Measurements from ENCODE around the gene PHAF1. TPM values are rescaled to one million over a fixed set of nuclear protein-coding genes. Genes with fewer than 3 reads are reported as not detected.

PHAF1 gene
- total RNA-seq, 1 donor from 2014 or later, result 10.4 TPM

GRCh38 chr16:67191411-67191994, 81.8 kb downstream of the PHAF1 start:
- Histone ChIP-seq H3K27me3 (ENCODE audit: low read depth) (no peaks in the 10 kb centered on the region), H3K4me3 (peak overlapping the region; percentile 86), H3K4me1 (peaks cover 42% of the 10 kb centered on the region), H3K9me3 (replicated peaks) (no peaks in the 10 kb centered on the region), H3K27ac (replicated peaks) (peak overlapping the region; percentile 88), H3K36me3 (peaks cover 29% of the 10 kb centered on the region)
- intact Hi-C loops (cut with micrococcal nuclease), result no loop called here
- no peak for TF ChIP-seq CTCF (IDR thresholded peaks at IDR 0.05; ENCODE audit: borderline replicate concordance)
- no peak for DNase-seq

DNA sequence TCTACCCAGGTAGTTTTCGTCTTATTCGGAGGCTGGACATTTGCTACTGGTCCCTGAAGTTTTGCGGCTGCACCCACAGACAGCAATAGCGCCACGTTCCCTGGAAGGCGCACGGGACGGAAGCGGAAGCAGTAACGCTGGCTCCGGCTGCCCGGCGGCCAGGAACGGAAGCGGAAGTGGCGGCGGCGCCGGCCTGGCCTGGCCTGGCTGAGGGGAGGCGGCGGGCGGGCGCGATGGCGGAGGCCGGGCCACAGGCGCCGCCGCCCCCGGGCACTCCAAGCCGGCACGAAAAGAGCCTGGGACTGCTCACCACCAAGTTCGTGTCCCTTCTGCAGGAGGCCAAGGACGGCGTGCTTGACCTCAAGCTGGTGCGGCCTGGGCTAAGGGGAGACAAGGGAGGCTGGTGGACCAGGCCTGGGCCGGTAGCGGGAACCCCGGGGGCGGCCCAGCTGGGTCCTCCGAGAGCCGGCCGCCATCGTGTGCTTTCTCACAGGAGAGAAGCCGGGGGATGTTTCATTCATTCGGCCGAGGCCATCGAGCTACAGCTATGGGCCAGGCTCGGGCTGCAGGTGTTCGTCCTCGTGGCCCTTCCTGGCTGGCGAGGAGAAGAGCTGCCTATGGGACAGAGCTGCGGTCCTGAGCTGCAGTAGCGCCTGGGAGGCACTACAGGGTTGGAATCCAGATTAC, 82.4 kb downstream of the PHAF1 start, which contains the start of gene E2F4:
E2F4 (plus strand) TSS at position 161 of the 687 bp plus-strand sequence; CDS start at position 234, 73 bp downstream.
- Histone ChIP-seq H3K27ac (replicated peaks) (peak within 1 kb of the TSS; percentile 88), H3K4me3 (peak within 1 kb of the TSS; percentile 86), H3K27me3 (ENCODE audit: low read depth) (no peaks in the 10 kb centered on the region), H3K4me1 (peaks cover 42% of the 10 kb centered on the region), H3K36me3 (peaks cover 35% of the 10 kb centered on the region), H3K9me3 (replicated peaks) (no peaks in the 10 kb centered on the region)
- intact Hi-C loops (cut with micrococcal nuclease), result no loop called here
- no peak for TF ChIP-seq CTCF (IDR thresholded peaks at IDR 0.05; ENCODE audit: borderline replicate concordance)
- DNase-seq, result peak; percentile 90

DNA sequence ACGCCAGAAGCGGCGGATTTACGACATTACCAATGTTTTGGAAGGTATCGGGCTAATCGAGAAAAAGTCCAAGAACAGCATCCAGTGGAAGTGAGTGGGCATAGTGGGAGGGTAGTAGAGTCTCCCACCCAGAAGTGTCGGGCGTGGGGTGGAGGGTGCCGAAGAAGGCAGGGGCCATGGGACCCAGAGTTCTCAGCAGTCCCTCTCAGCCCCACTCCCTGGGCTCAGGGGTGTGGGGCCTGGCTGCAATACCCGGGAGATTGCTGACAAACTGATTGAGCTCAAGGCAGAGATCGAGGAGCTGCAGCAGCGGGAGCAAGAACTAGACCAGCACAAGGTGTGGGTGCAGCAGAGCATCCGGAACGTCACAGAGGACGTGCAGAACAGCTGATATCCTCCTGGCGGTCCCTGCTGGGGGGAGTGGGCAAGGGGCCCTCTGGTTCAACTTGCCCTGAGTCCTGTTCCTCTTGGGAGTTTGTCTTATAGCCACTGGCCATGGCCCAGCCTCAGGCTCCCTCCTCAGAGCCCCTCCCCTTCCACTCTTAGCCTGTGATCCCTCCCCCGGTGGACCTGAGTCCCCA, 83.1 kb downstream of the PHAF1 start:
- intact Hi-C loops (cut with micrococcal nuclease), result no loop called here
- peaks cover 48% of the 10 kb centered on the region for H3K4me1 ChIP-seq
- peaks cover 42% of the 10 kb centered on the region for H3K36me3 ChIP-seq
- no peak for TF ChIP-seq CTCF (IDR thresholded peaks at IDR 0.05; ENCODE audit: borderline replicate concordance)
- no peak for DNase-seq
- peak overlapping the region; percentile 88 for H3K27ac ChIP-seq (replicated peaks)
- no peaks in the 10 kb centered on the region for H3K9me3 ChIP-seq (replicated peaks)
- no peaks in the 10 kb centered on the region for H3K27me3 ChIP-seq (ENCODE audit: low read depth)
- peak overlapping the region; percentile 86 for H3K4me3 ChIP-seq

GRCh38 chr16:67193536-67193935, 83.8 kb downstream of the PHAF1 start:
- intact Hi-C loops (cut with micrococcal nuclease), result no loop called here
- Histone ChIP-seq H3K36me3 (peaks cover 48% of the 10 kb centered on the region), H3K4me1 (peaks cover 55% of the 10 kb centered on the region), H3K27me3 (ENCODE audit: low read depth) (no peaks in the 10 kb centered on the region), H3K4me3 (peak overlapping the region; percentile 86), H3K27ac (replicated peaks) (no peak overlapping the region), H3K9me3 (replicated peaks) (no peaks in the 10 kb centered on the region)
- no peak for DNase-seq
- no peak for TF ChIP-seq CTCF (IDR thresholded peaks at IDR 0.05; ENCODE audit: borderline replicate concordance)

GRCh38 chr16:67194260-67194659, 84.5 kb downstream of the PHAF1 start:
- Histone ChIP-seq H3K27ac (replicated peaks) (no peak overlapping the region), H3K36me3 (peaks cover 48% of the 10 kb centered on the region), H3K4me3 (no peak overlapping the region), H3K9me3 (replicated peaks) (no peaks in the 10 kb centered on the region), H3K4me1 (peaks cover 62% of the 10 kb centered on the region), H3K27me3 (ENCODE audit: low read depth) (no peaks in the 10 kb centered on the region)
- TF ChIP-seq CTCF (IDR thresholded peaks at IDR 0.05; ENCODE audit: borderline replicate concordance), result no peak
- no peak for DNase-seq
- intact Hi-C loops (cut with micrococcal nuclease), result no loop called here

All from left ventricle myocardium inferior (tissue), 1 donor.